Adrenal gland (tissue), 5 donors: ENCODE results near the gene GRM8.

Experiments used
- POLR2A ChIP-seq, 2 donors: fragments of 450-650 bp; IDR thresholded peaks; one replicate each; pipeline ENCODE4 v1.6.1; 2017; ENCODE audit warnings: antibody characterized with exemption in 2 of 2, mild to moderate bottlenecking in 2 of 2, moderate library complexity in 1 of 2
- TF ChIP-seq, protein P1 (sequence below), 6 experiments: fragments of 450-650 bp in 4 of 6; fragments of 200-600 bp in 2 of 6; sonication (generic) in 1 of 6; IDR thresholded peaks; 1 replicate in 5 of 6; 2 replicates in 1 of 6; pipeline versions ENCODE4 v1.5.1 to v1.8.0; 2016 to 2021; ENCODE audit warnings: antibody characterized with exemption in 6 of 6, mild to moderate bottlenecking in 2 of 6, moderate library complexity in 1 of 6
- donor health status: DM: no; HTN: no; CAD: no.

- TF ChIP-seq, protein P1, sequence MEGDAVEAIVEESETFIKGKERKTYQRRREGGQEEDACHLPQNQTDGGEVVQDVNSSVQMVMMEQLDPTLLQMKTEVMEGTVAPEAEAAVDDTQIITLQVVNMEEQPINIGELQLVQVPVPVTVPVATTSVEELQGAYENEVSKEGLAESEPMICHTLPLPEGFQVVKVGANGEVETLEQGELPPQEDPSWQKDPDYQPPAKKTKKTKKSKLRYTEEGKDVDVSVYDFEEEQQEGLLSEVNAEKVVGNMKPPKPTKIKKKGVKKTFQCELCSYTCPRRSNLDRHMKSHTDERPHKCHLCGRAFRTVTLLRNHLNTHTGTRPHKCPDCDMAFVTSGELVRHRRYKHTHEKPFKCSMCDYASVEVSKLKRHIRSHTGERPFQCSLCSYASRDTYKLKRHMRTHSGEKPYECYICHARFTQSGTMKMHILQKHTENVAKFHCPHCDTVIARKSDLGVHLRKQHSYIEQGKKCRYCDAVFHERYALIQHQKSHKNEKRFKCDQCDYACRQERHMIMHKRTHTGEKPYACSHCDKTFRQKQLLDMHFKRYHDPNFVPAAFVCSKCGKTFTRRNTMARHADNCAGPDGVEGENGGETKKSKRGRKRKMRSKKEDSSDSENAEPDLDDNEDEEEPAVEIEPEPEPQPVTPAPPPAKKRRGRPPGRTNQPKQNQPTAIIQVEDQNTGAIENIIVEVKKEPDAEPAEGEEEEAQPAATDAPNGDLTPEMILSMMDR (IDR thresholded peaks at IDR 0.05): no peak
- TF ChIP-seq POLR2A (IDR thresholded peaks at IDR 0.05): no peak
Observed at GRCh38 chr7:126988022-126988421, 264.7 kb downstream of the GRM8 start.
